HepG2 (cell line): ENCODE measurements around the gene MDP1. TPM values are rescaled to one million over a fixed set of nuclear protein-coding genes. Genes with fewer than 3 reads are reported as not detected.

Experiments
- ISX ChIP-seq: sonication (generic); formaldehyde crosslinking; conservative IDR thresholded peaks from 2 replicates; pipeline ENCODE4 v1.5.0; 2020; ENCODE audit warnings: missing genetic modification reagents
- KAT8 ChIP-seq: IDR thresholded peaks from 2 replicates; pipeline ENCODE4 v1.6.1; 2016; ENCODE audit warnings: missing genetic modification reagents, missing compliant biosample characterization
- NR1H2 ChIP-seq: sonication (generic); formaldehyde crosslinking; IDR thresholded peaks from 2 replicates; pipeline ENCODE4 v1.8.1; 2022; ENCODE audit warnings: low read depth, missing genetic modification reagents, borderline replicate concordance
- SNAI1 ChIP-seq: sonication (generic); formaldehyde crosslinking; IDR thresholded peaks from 2 replicates; pipeline ENCODE4 v1.5.0; 2020; ENCODE audit warnings: mild to moderate bottlenecking, missing genetic modification reagents, borderline replicate concordance
- TRIM24 ChIP-seq: sonication (generic); formaldehyde crosslinking; IDR thresholded peaks from 2 replicates; pipeline ENCODE4 v1.8.0; 2022; ENCODE audit warnings: mild to moderate bottlenecking, missing genetic modification reagents
- ZBTB42 ChIP-seq: sonication (generic); formaldehyde crosslinking; IDR thresholded peaks from 2 replicates; pipeline ENCODE4 v1.5.0; 2020; ENCODE audit warnings: mild to moderate bottlenecking, missing genetic modification reagents
- ZKSCAN1 ChIP-seq: fragments of 150-350 bp; IDR thresholded peaks from 2 replicates; pipeline ENCODE4 v1.6.1; 2014; ENCODE audit warnings: low read length
- ZMAT3 ChIP-seq: sonication (generic); formaldehyde crosslinking; conservative IDR thresholded peaks from 2 replicates; pipeline ENCODE4 v1.7.0; 2021; ENCODE audit warnings: missing genetic modification reagents
- ZNF577 ChIP-seq: sonication (generic); formaldehyde crosslinking; IDR thresholded peaks from 2 replicates; pipeline ENCODE4 v1.4.0; 2020; ENCODE audit warnings: mild to moderate bottlenecking, low read depth, missing genetic modification reagents, borderline replicate concordance
- ZNF598 ChIP-seq: sonication (generic); formaldehyde crosslinking; IDR thresholded peaks from 2 replicates; pipeline ENCODE4 v1.5.1; 2020; ENCODE audit warnings: mild to moderate bottlenecking, missing genetic modification reagents, borderline replicate concordance
- ZNF614 ChIP-seq: IDR thresholded peaks from 2 replicates; pipeline ENCODE4 v1.6.1; 2018; ENCODE audit warnings: missing biosample characterization, missing genetic modification reagents, inconsistent platforms, borderline replicate concordance
- ZNF616 ChIP-seq: sonication (generic); formaldehyde crosslinking; IDR thresholded peaks from 2 replicates; pipeline ENCODE4 v1.5.0; 2020; ENCODE audit warnings: low read depth, mild to moderate bottlenecking, missing genetic modification reagents
- ZSCAN12 ChIP-seq: sonication (generic); formaldehyde crosslinking; IDR thresholded peaks from 2 replicates; pipeline ENCODE4 v1.9.0; 2021; ENCODE audit warnings: mild to moderate bottlenecking, missing genetic modification reagents
- polyA plus RNA-seq, 8 experiments: library from polyadenylated mRNA; depleted of rRNA in 3 of 8; stranded (reverse) in 7 of 8; unstranded in 1 of 8; fragments of >200 nt; fragmentation: Illumina TruSeq in 4 of 8; extraction: Trizol in 4 of 8; gene quantifications; 2 replicates each; pipeline versions ENCODE4 v1.2.1 to v1.2.3, GENCODE V29; 2011 to 2016; ENCODE audit warnings: low read depth in 4 of 8, missing spikeins in 1 of 8, mixed read lengths in 1 of 8; ENCODE audit not compliant: insufficient read depth in 1 of 8
- total RNA-seq, 5 experiments: library from RNA; depleted of rRNA; stranded (reverse); fragments of >200 nt; fragmentation: Illumina TruSeq; extraction: Trizol; gene quantifications; 2 replicates each; pipeline ENCODE4 v1.2.3, GENCODE V29; 2016; ENCODE audit warnings: low read depth in 1 of 5
- TF ChIP-seq, protein P1 (sequence below): IDR thresholded peaks from 2 replicates; pipeline ENCODE4 v1.6.1; 2016; ENCODE audit warnings: low read depth
- TF ChIP-seq, protein P2 (sequence below): sonication (generic); formaldehyde crosslinking; IDR thresholded peaks from 2 replicates; pipeline ENCODE4 v1.5.0; 2020; ENCODE audit warnings: mild to moderate bottlenecking, missing genetic modification reagents, borderline replicate concordance
- TF ChIP-seq, protein P3 (sequence below): sonication (generic); formaldehyde crosslinking; IDR thresholded peaks from 2 replicates; pipeline ENCODE4 v1.8.1; 2022; ENCODE audit warnings: low read depth, mild to moderate bottlenecking, missing genetic modification reagents

MDP1 gene
- total and polyA plus RNA-seq, 2 of the 13 experiments (the other 11 are each of a cell fraction or from before 2014, with no cell fraction given) = 44.1 to 48.7 TPM

DNA sequence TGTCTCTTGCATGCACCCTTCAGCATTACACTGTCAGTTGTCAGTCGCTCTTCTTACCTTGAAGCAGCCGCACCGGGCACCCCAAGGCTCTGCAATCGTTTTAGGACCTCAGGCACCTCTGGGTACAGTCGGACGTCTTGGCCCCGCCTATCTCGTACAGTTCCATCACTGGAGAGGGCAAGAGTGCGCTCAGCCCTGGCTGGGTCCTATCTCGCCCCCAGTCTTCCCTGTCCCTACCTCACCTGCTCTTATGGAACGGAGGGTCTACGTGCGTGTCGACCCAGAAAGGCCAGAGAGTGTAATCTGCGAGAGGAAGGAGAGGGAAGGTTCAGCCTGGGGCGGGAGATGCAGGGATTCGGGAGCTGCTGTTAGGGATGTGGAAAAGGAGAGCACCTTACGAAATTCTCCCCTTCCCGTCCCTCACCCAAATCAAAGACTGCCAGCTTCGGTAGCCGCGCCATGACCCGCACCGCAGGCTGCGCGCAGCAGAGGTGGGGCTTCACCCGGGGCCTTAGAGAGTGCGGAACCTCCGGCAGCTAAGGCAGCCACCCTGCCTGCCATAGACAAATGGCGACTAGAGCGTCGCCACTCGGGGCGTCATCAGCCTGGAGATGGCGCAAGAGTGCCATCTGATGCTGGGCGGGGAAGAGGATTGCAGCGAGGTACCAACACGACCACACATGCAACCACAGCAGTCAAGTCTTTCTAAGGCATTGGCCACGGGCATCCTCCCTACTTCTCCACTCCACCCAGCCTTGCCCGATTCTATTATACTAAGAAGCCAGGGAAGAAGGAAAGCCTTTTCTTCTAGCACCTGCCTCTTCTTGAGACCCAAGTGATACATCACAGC, at the start of gene MDP1 (continued):
- TF ChIP-seq ZNF598 (CRISPR knock-in tag) (peak; percentile 70; the same call in 1 of the 2 replicates), ZSCAN12 (CRISPR knock-in tag) (no peak; the same call in 1 of the 2 replicates), ZNF614 (CRISPR knock-in tag) (peak; percentile 99), ZNF616 (peak; percentile 95), ISX (CRISPR knock-in tag) (no peak; the same call in 1 of the 2 replicates), ZBTB42 (CRISPR knock-in tag) (no peak; the same call in 1 of the 2 replicates), KAT8 (CRISPR knock-in tag) (peak; percentile 98), ZNF577 (CRISPR knock-in tag) (0 out of 2 replicates have a peak, but pooled peaks have one; percentile 28), SNAI1 (CRISPR knock-in tag) (0 out of 2 replicates have a peak, but pooled peaks have one; percentile 80), ZMAT3 (peak; percentile 97), NR1H2 (CRISPR knock-in tag) (no peak; the same call in 1 of the 2 replicates), TRIM24 (CRISPR knock-in tag) (no peak), ZKSCAN1 (no peak)
- TF ChIP-seq, protein P1, sequence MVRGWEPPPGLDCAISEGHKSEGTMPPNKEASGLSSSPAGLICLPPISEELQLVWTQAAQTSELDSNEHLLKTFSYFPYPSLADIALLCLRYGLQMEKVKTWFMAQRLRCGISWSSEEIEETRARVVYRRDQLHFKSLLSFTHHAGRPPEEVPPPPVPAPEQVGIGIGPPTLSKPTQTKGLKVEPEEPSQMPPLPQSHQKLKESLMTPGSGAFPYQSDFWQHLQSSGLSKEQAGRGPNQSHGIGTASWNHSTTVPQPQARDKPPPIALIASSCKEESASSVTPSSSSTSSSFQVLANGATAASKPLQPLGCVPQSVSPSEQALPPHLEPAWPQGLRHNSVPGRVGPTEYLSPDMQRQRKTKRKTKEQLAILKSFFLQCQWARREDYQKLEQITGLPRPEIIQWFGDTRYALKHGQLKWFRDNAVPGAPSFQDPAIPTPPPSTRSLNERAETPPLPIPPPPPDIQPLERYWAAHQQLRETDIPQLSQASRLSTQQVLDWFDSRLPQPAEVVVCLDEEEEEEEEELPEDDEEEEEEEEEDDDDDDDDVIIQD (CRISPR knock-in tag) = peak; percentile 100
- TF ChIP-seq, protein P2, sequence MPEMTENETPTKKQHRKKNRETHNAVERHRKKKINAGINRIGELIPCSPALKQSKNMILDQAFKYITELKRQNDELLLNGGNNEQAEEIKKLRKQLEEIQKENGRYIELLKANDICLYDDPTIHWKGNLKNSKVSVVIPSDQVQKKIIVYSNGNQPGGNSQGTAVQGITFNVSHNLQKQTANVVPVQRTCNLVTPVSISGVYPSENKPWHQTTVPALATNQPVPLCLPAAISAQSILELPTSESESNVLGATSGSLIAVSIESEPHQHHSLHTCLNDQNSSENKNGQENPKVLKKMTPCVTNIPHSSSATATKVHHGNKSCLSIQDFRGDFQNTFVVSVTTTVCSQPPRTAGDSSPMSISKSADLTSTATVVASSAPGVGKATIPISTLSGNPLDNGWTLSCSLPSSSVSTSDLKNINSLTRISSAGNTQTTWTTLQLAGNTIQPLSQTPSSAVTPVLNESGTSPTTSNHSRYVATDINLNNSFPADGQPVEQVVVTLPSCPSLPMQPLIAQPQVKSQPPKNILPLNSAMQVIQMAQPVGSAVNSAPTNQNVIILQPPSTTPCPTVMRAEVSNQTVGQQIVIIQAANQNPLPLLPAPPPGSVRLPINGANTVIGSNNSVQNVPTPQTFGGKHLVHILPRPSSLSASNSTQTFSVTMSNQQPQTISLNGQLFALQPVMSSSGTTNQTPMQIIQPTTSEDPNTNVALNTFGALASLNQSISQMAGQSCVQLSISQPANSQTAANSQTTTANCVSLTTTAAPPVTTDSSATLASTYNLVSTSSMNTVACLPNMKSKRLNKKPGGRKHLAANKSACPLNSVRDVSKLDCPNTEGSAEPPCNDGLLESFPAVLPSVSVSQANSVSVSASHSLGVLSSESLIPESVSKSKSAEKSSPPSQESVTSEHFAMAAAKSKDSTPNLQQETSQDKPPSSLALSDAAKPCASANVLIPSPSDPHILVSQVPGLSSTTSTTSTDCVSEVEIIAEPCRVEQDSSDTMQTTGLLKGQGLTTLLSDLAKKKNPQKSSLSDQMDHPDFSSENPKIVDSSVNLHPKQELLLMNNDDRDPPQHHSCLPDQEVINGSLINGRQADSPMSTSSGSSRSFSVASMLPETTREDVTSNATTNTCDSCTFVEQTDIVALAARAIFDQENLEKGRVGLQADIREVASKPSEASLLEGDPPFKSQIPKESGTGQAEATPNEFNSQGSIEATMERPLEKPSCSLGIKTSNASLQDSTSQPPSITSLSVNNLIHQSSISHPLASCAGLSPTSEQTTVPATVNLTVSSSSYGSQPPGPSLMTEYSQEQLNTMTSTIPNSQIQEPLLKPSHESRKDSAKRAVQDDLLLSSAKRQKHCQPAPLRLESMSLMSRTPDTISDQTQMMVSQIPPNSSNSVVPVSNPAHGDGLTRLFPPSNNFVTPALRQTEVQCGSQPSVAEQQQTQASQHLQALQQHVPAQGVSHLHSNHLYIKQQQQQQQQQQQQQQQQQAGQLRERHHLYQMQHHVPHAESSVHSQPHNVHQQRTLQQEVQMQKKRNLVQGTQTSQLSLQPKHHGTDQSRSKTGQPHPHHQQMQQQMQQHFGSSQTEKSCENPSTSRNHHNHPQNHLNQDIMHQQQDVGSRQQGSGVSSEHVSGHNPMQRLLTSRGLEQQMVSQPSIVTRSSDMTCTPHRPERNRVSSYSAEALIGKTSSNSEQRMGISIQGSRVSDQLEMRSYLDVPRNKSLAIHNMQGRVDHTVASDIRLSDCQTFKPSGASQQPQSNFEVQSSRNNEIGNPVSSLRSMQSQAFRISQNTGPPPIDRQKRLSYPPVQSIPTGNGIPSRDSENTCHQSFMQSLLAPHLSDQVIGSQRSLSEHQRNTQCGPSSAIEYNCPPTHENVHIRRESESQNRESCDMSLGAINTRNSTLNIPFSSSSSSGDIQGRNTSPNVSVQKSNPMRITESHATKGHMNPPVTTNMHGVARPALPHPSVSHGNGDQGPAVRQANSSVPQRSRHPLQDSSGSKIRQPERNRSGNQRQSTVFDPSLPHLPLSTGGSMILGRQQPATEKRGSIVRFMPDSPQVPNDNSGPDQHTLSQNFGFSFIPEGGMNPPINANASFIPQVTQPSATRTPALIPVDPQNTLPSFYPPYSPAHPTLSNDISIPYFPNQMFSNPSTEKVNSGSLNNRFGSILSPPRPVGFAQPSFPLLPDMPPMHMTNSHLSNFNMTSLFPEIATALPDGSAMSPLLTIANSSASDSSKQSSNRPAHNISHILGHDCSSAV (CRISPR knock-in tag) = peak; percentile 81; the same call in 1 of the 2 replicates
- TF ChIP-seq, protein P3, sequence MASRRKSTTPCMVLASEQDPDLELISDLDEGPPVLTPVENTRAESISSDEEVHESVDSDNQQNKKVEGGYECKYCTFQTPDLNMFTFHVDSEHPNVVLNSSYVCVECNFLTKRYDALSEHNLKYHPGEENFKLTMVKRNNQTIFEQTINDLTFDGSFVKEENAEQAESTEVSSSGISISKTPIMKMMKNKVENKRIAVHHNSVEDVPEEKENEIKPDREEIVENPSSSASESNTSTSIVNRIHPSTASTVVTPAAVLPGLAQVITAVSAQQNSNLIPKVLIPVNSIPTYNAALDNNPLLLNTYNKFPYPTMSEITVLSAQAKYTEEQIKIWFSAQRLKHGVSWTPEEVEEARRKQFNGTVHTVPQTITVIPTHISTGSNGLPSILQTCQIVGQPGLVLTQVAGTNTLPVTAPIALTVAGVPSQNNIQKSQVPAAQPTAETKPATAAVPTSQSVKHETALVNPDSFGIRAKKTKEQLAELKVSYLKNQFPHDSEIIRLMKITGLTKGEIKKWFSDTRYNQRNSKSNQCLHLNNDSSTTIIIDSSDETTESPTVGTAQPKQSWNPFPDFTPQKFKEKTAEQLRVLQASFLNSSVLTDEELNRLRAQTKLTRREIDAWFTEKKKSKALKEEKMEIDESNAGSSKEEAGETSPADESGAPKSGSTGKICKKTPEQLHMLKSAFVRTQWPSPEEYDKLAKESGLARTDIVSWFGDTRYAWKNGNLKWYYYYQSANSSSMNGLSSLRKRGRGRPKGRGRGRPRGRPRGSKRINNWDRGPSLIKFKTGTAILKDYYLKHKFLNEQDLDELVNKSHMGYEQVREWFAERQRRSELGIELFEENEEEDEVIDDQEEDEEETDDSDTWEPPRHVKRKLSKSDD (CRISPR knock-in tag) = peak; percentile 99
